Endothelial cell of umbilical vein (primary cell): ENCODE data around the gene LY9. TPM values are rescaled to one million over a fixed set of nuclear protein-coding genes. Genes with fewer than 3 reads are reported as not detected.

Experiments
- BruUV-seq: library from RNA; stranded (reverse); fragments of 400-500 nt; replicated peaks from 2 replicates; lab custom pipeline; 2021; lab: Mats Ljungman, UMichigan
- CTCF ChIA-PET: fragments of 300-600, 350-600 bp; sonication (Branson Sonifier 250); formaldehyde crosslinking; loops from one replicate; lab custom pipeline; 2021; ENCODE audit warnings: antibody characterized with exemption, inconsistent platforms; lab: Charles Lee
- POLR2A ChIA-PET: fragments of 300-600, 350-600 bp; sonication (Branson Sonifier 250); formaldehyde crosslinking; loops from one replicate; lab custom pipeline; 2021; ENCODE audit warnings: antibody characterized with exemption, inconsistent platforms; lab: Charles Lee
- DNase-seq: peaks from one replicate; pipeline ENCODE4 v3.0.0-alpha.2; 2011; ENCODE audit warnings: low read depth, low spot score
- FAIRE-seq: peaks from 2 replicates; lab custom pipeline; 2011; peaks lifted over from hg19 to GRCh38; lab: Jason Lieb, UNC
- H2AFZ ChIP-seq: 2 replicates; pipeline ENCODE4 v1.6.0; 2012; ENCODE audit warnings: low read depth, low read length, control low read depth, inconsistent platforms
- H3K27ac ChIP-seq: 2 replicates; pipeline ENCODE4 v1.5.1; 2011; ENCODE audit warnings: low read depth, mild to moderate bottlenecking, control low read depth, low read length, moderate library complexity; ENCODE audit not compliant: insufficient read depth
- H3K27me3 ChIP-seq, 2 experiments: 2 replicates each; pipeline versions ENCODE4 v1.6.0 to v1.6.1; 2011; ENCODE audit warnings: low read length in 2 of 2, mixed read lengths in 1 of 2; ENCODE audit not compliant: control insufficient read depth in 2 of 2, insufficient read depth in 2 of 2
- H3K36me3 ChIP-seq, 2 experiments: 2 replicates in 1 of 2; 3 replicates in 1 of 2; pipeline ENCODE4 v1.5.1; 2011; ENCODE audit warnings: low read length in 2 of 2, mild to moderate bottlenecking in 1 of 2, moderate library complexity in 1 of 2; ENCODE audit not compliant: control insufficient read depth in 2 of 2, insufficient read depth in 2 of 2; ENCODE audit errors: extremely low read depth in 1 of 2
- H3K4me1 ChIP-seq: 3 replicates; pipeline ENCODE4 v1.5.1; 2011; ENCODE audit warnings: mild to moderate bottlenecking, low read length; ENCODE audit not compliant: control insufficient read depth, insufficient read depth; ENCODE audit errors: extremely low read depth
- H3K4me2 ChIP-seq: 2 replicates; pipeline ENCODE4 v1.6.1; 2011; ENCODE audit warnings: low read length, control low read depth, mixed read lengths; ENCODE audit not compliant: insufficient read depth
- H3K4me3 ChIP-seq, 3 experiments: fragments of 200-600 bp in 1 of 3; sonication (generic), shearing (Covaris generic) in 1 of 3; replicated peaks in 1 of 3; 2 replicates each; pipeline ENCODE4 v1.5.1; 2011 to 2016; ENCODE audit warnings: control low read depth in 3 of 3, low read length in 3 of 3, mild to moderate bottlenecking in 2 of 3, inconsistent platforms in 1 of 3, low read depth in 1 of 3, moderate library complexity in 1 of 3; ENCODE audit not compliant: insufficient read depth in 1 of 3
- H3K79me2 ChIP-seq: 2 replicates; pipeline ENCODE4 v1.6.0; 2012; ENCODE audit warnings: low read length, inconsistent platforms; ENCODE audit not compliant: control insufficient read depth, insufficient read depth
- H3K9ac ChIP-seq: replicated peaks from 2 replicates; pipeline ENCODE3; 2011; ENCODE audit warnings: low read length, control low read depth; ENCODE audit not compliant: insufficient read depth; ENCODE audit errors: extremely low read depth
- H3K9me1 ChIP-seq: replicated peaks from 3 replicates; pipeline ENCODE4 v1.6.0; 2011; ENCODE audit warnings: mild to moderate bottlenecking, low read length; ENCODE audit not compliant: control insufficient read depth, insufficient read depth; ENCODE audit errors: extremely low read depth
- H3K9me3 ChIP-seq: replicated peaks from 2 replicates; pipeline ENCODE4 v1.5.1; 2012; ENCODE audit warnings: low read length, inconsistent platforms; ENCODE audit not compliant: control insufficient read depth, insufficient read depth
- H4K20me1 ChIP-seq: replicated peaks from 2 replicates; pipeline ENCODE3; 2011; ENCODE audit warnings: mild to moderate bottlenecking, low read length; ENCODE audit not compliant: control insufficient read depth, insufficient read depth; ENCODE audit errors: extremely low read depth
- CTCF ChIP-seq, 2 donors: IDR thresholded peaks; 1 replicate in 1 of 2; 2 replicates in 1 of 2; pipeline ENCODE4 v1.5.1; 2011; ENCODE audit warnings: low read length in 2 of 2, mild to moderate bottlenecking in 2 of 2, moderate library complexity in 2 of 2, control low read depth in 1 of 2, inconsistent platforms in 1 of 2, low read depth in 1 of 2; ENCODE audit not compliant: insufficient read depth in 1 of 2; ENCODE audit errors: extremely low read depth in 1 of 2
- EZH2 ChIP-seq: IDR thresholded peaks from 2 replicates; pipeline ENCODE4 v1.6.1; 2012; ENCODE audit warnings: borderline replicate concordance, low read depth, mild to moderate bottlenecking, moderate library complexity, low read length, inconsistent platforms; ENCODE audit not compliant: severe bottlenecking
- FOS ChIP-seq: IDR thresholded peaks from 2 replicates; pipeline ENCODE4 v1.6.1; 2011; ENCODE audit warnings: mild to moderate bottlenecking, low read length, moderate library complexity, borderline replicate concordance; ENCODE audit not compliant: insufficient read depth
- GATA2 ChIP-seq: IDR thresholded peaks from 2 replicates; pipeline ENCODE4 v1.7.0; 2011; ENCODE audit warnings: low read depth, mild to moderate bottlenecking, moderate library complexity, mixed read lengths, low read length; ENCODE audit not compliant: insufficient read length, insufficient read depth
- JUN ChIP-seq: IDR thresholded peaks from 2 replicates; pipeline ENCODE4 v1.6.1; 2011; ENCODE audit warnings: borderline replicate concordance, low read depth; ENCODE audit not compliant: insufficient read length, insufficient read depth
- MAX ChIP-seq: IDR thresholded peaks from 2 replicates; pipeline ENCODE4 v1.6.1; 2011; ENCODE audit not compliant: insufficient read depth, insufficient read length
- MYC ChIP-seq: IDR thresholded peaks from one replicate; pipeline ENCODE4 v1.6.1; 2011; ENCODE audit warnings: mild to moderate bottlenecking, low read depth, low read length
- POLR2A ChIP-seq: IDR thresholded peaks from 2 replicates; pipeline ENCODE4 v1.6.1; 2012; ENCODE audit warnings: low read depth, mild to moderate bottlenecking, control low read depth, low read length
- POLR2AphosphoS5 ChIP-seq: IDR thresholded peaks from 2 replicates; pipeline ENCODE4 v1.6.1; 2012; ENCODE audit warnings: low read depth, mild to moderate bottlenecking, control low read depth, low read length, moderate library complexity; ENCODE audit not compliant: insufficient read depth
- dilution Hi-C: fragments of 300-500 bp; cut with MboI; formaldehyde crosslinking; loops from one replicate; pipeline ENCODE4 v1.15.0; 2019; ENCODE audit warnings: low sequenced_read_pairs; ENCODE audit not compliant: extremely low pct_ligation_motif_present
- intact Hi-C: fragments of 100-400 bp; cut with micrococcal nuclease; formaldehyde crosslinking; loops from one replicate; pipeline ENCODE4 v1.10.0; 2022
- polyA plus RNA-seq, 4 experiments: library from polyadenylated mRNA; depleted of rRNA in 3 of 4; stranded (reverse) in 3 of 4; unstranded in 1 of 4; fragments of >200 nt; gene quantifications; 2 replicates each; pipeline versions ENCODE4 v1.2.1 to v1.2.3, GENCODE V29; 2011 to 2012; ENCODE audit warnings: missing spikeins in 1 of 4
- total RNA-seq: library from RNA; stranded (reverse); gene quantifications from 2 replicates; pipeline ENCODE4 v1.2.3, GENCODE V29; 2021

Gene LY9
- total and polyA plus RNA-seq, 2 donors (not counting 3 experiments of a cell fraction or from before 2014, with no cell fraction given), result not detected

- no peak for TF ChIP-seq FOS
- TF ChIP-seq POLR2AphosphoS5, result no peak
- no peak for TF ChIP-seq GATA2
- no peak for TF ChIP-seq POLR2A
- no peak for TF ChIP-seq JUN
- intact Hi-C loops, result no loop called here
- POLR2A ChIA-PET, result no interaction called here
- CTCF ChIA-PET, result interaction anchor here (1.2 kb wide), 1 partner anchor 36 kb away, joined by 3 read pairs; no protein-coding TSS in a partner anchor
- Histone ChIP-seq H3K27ac (no peak overlapping the region), H4K20me1 (no peaks in the 10 kb centered on the region), H3K4me2 (no peak overlapping the region), H3K9me3 (no peaks in the 10 kb centered on the region), H3K36me3 (no peaks in the 10 kb centered on the region), H2AFZ (no peak overlapping the region), H3K27me3 (no peaks in the 10 kb centered on the region), H3K79me2 (no peaks in the 10 kb centered on the region), H3K4me3 (no peak overlapping the region), H3K9ac (no peak overlapping the region), H3K9me1 (no peaks in the 10 kb centered on the region), H3K4me1 (no peaks in the 10 kb centered on the region)
- no TSS peak for BruUV-seq
- dilution Hi-C loops, result no loop called here
- DNase-seq, result no peak
- FAIRE-seq, result no peak
These were observed 2.5 kb downstream of the LY9 start for GRCh38 chr1:160798439-160798838.

GRCh38 chr1:160799641-160800040 lies 3.7 kb downstream of the LY9 start:
- DNase-seq (no peak), FAIRE-seq (no peak)
- H3K36me3 ChIP-seq, result no peaks in the 10 kb centered on the region
- H3K9me3 ChIP-seq, result no peaks in the 10 kb centered on the region
- H3K79me2 ChIP-seq, result no peaks in the 10 kb centered on the region
- POLR2A ChIA-PET, result no interaction called here
- no peak overlapping the region for H2AFZ ChIP-seq
- BruUV-seq, result no TSS peak
- no peak overlapping the region for H3K9ac ChIP-seq
- TF ChIP-seq CTCF (IDR thresholded peaks at IDR 0.05; ENCODE audit: extremely low read depth in 1 of 2, insufficient read depth in 1 of 2, low read depth in 1 of 2, low read length in 2 of 2) (no peak), FOS (no peak), POLR2AphosphoS5 (no peak), GATA2 (no peak), POLR2A (no peak), JUN (no peak), MYC (no peak), MAX (no peak), EZH2 (no peak)
- no peak overlapping the region for H3K27ac ChIP-seq
- H3K4me3 ChIP-seq, result no peak overlapping the region
- H3K9me1 ChIP-seq, result no peaks in the 10 kb centered on the region
- dilution Hi-C loops, result no loop called here
- H3K4me1 ChIP-seq, result no peaks in the 10 kb centered on the region
- CTCF ChIA-PET, result interaction anchor here (1.2 to 1.3 kb wide), 2 partner anchors 22 to 35 kb away, joined by 3 to 4 read pairs; no protein-coding TSS in a partner anchor
- intact Hi-C loops, result no loop called here
- no peak overlapping the region for H3K4me2 ChIP-seq
- H3K27me3 ChIP-seq, result no peaks in the 10 kb centered on the region
- no peaks in the 10 kb centered on the region for H4K20me1 ChIP-seq
